D341Med (cell line): ENCODE data around the gene EPB41L5.
"Not testable (repeated sequence)": the region's sequence is repeated elsewhere in the genome, so short reads cannot be mapped to it uniquely, and the experiment has no call there.

Experiments
- DNase-seq: peaks from one replicate; pipeline ENCODE4 v3.0.0; 2012; ENCODE audit warnings: low spot score

EPB41L5 gene

DNA sequence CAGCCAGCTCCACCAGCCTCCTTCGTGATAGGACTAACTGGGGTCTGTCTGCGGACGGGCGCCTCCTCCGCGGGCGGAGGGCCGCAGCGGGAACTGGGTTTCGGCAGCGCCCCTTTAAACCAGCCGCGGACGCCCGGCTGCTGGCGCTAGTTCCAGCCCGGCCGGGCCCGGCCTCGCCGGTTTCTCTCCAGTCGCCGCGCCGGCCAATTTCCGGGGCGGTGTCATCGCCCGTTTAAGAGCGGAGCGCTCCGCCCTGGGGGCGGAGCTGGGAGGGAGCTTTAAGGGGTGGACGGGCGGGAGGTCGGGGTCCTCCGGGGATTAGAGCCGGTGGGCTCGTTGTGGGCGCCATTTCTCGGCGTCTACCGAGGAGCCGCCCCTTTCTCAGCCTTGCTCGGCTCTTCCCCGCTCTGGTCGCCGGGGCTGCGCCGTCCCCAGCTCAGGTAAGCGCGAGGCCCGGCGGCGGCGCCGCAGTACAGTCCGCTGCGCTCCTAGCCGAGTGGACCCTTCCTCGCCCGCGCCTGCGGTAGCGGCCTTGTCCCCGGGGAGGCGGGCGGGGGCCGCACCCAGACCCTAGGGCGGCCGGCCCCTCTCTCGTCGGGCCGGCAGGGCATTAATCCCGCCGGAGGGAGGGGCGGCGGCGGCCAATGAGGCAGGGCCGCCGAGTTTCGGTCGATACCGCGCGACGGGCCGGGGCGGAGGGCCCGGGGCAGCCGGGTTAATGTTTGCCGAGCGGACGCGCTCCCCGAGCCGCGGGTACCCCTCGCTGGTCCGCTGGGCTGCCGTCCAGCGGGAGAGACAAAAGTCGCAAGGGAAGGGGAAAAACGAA lies at the start of gene EPB41L5:
TSS of gene EPB41L5 (plus strand) at position 307 of the 826 bp plus-strand sequence. CDS start 6,008 bp downstream, outside the sequence.
- peak; percentile 94 for DNase-seq

DNA sequence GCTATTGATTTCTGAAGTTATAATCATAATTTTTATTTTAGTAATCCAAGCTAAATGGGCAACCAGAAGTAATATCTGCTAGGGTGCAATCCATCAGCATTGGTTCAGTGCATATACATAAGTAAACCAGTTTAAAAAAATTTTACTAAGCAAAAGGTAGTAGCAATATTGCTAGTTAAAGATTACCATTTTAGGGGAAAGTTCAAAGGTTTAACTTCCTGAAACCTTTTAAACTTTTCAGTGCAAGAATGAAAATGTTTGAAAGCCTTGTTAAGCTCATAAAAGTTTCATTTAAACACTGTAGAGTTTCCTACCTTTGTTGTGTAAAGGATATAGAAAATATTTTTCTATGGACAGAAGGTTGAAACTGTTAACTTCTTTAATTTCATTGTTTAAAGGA lies 31.0 kb upstream of the EPB41L5 start:
- no peak for DNase-seq

GRCh38 chr2:119982506-119982905 lies 30.4 kb upstream of the EPB41L5 start:
- no peak for DNase-seq

DNA sequence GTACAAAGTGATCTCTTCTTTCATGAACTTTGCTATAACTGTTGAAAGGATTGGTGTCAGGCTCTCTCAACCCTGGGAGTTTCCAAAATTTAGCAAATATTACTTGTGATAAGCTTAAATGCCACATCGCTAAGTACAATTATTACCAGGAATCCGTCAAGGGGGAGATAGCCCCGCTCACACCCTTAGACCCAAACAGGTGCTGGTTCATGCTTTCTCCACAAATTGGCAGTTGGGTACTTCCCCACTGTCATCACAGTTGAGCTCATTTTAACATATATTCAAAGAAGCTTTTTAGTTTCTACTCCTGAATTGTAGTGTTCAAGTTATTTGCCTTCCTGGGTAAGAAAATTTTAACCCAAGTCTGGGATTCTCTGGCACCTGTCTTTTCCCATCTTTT lies 29.8 kb upstream of the EPB41L5 start:
- DNase-seq = no peak

DNA sequence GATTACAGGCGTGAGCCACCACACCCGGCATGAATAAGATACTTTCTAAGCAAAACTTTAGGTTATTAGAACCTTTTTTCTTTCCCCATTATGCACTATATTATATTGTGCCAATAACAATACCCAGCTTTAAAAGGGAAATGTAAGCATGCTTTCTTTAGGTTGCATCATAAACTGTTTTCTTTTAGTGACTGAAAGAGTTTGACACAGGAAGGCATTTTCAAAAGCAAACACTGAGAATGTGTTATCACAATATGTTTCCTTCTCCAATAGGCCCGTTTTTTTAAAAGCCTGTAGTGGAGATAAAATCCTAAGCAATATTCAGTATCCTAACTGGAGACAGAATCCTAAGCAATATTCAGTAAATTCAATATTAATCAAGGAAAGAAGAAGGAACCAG lies 16.7 kb upstream of the EPB41L5 start:
- no peak for DNase-seq

- DNase-seq = not testable (repeated sequence)
Observed at GRCh38 chr2:119996896-119997891, 15.7 kb upstream of the EPB41L5 start.

GRCh38 chr2:120001471-120001870 lies 11.4 kb upstream of the EPB41L5 start:
- no peak for DNase-seq

DNA sequence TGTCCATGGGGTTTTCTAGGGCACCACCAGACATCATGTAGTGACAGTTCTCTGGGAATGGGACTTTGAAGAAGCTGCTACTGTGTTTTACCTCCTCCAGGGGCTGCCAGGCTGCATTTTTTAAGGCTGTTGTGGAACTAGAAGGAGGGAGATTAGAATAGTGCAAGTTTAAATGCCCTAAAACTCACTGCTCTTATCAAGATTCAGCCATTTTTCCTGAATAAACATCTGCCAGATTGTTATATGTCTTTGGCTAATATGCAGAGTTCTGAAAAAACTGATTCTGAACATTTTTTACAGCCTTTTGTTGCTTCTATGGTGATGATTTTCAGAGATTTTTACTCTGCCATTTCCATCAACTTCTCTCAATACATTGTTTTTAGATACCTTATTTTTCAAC lies 8.6 kb upstream of the EPB41L5 start:
- no peak for DNase-seq

DNA sequence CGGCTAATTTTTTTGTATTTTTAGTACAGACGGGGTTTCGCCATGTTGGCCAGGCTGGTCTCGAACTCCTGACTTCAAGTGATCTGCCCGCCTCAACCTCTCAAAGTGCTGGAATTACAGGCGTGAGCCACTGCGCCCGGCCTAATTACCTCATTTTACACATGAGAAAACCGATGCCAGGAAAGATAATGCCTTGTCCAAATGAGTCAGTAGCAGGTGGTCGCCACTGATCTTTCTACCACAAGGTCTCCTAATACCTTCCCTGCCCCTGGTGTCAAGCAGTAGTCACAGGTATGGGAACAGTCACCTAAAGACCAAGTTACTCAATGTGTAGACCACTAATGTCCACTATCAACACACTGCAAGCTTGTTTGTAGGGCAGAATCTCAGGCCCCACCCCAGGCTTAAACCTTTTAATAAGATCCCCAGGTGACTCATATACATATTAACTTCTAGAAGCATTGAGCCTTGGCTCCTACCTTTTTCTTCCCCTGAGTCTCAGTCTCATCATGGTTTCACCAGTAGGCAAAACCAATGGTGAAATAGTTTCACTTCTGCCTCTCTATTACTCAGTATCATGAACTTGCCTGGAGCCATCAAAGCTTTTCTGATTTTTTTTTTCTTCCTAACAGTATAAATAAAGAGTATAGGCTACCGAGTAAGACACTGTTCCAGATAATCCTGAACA lies 6.9 kb upstream of the EPB41L5 start:
- no peak for DNase-seq

DNA sequence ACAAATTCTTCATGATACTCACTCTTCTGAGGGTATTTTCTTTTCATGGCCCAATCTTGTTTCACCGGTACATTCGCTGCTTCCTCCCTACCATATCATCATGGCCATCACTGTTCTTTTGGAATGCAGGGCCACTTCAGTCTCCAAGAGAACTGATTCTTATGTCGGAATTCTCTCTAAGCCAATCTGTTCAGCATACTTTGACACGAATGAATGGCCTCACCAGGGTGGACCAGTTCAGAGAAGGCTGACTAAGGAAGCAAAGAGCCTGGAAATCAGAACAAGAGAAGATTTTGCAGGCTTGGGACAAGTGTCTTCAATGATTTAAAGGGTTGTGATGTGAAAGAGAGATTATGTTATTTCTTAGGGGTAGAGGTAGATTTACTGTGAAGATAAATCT lies 5.0 kb upstream of the EPB41L5 start:
- no peak for DNase-seq

GRCh38 chr2:120012363-120012762 lies 514 bp upstream of the EPB41L5 start:
- peak; percentile 21 for DNase-seq

- DNase-seq = no peak
Observed at GRCh38 chr2:120013597-120014223, 833 bp downstream of the EPB41L5 start.

DNA sequence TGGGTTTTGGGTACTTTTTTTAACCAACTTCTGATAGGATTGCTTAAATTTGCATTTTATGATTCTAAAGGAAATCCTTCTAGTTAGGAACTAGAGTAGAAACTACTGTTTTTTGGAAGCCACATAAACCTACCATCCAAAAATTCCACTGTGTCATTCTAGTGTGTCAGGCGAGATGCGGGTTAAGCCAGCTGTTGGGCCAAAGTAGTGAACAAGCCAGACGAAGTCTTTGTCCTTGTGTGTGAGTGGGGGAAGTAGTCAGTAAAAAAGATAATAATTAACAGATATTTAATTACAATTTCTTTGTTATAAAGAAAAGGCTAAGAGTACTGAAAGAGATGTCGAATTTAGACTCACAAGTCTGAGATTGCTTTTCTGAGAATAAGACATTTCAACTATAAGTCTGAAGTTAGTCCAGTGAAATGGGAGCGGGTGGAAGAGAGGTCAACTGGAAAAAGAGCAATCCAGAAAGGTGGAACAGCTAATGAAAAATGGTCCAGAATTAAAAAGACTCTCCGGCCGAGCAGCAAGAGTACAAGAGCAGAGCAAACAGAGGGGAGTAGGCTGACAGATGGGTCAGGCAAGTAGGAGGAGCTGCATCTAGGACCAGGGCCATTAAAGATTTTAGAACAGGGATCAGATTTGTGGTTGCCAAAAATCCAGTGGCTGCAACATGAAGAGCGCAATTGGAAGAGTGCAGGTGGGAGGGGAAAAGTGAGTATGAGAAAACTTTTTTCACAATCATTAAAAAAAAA lies 1.5 kb downstream of the EPB41L5 start:
- DNase-seq = peak; percentile 49

GRCh38 chr2:120016800-120017199 lies 3.9 kb downstream of the EPB41L5 start:
- no peak for DNase-seq

- no peak for DNase-seq
Observed at GRCh38 chr2:120017201-120017600, 4.3 kb downstream of the EPB41L5 start.

DNA sequence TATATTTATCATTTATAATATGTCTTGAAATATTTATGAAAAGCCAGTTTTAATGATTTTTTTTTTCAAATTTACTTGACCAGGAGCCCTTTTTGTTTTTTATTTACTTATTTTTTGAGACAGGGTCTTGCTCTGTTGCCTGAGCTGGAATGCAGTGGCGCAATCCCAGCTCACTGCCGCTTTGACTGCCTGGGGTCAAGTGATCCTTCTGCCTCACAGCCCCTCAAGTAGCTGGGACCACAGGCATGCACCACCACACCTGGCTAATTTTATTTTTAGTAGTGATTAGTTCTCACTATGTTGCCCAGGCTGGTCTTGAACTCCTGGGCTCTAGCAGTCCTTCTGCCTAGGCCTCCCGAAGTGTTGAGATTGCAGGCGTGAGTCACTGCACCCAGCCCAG lies 5.7 kb downstream of the EPB41L5 start:
- DNase-seq = no peak

DNA sequence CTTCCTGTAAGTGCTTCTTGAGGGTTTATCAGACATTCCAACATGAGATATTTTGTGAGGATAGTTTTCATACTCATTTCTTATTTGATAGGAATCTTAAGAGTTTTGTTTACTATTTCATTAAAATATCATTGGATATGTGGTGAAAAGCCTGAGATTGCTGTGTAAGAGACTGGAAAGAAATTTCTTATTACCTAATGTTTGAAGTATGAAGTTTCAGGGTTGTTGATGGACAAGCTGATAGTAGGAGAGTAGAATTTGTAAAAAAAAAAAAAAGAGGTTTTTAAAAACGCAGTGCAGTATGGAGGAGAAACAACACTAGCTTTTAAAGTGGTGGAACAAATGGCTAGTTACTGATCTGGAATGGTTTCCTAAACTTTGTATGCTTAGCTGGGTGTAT lies 7.7 kb downstream of the EPB41L5 start:
- no peak for DNase-seq

GRCh38 chr2:120022505-120022904 lies 9.6 kb downstream of the EPB41L5 start:
- DNase-seq = not testable (repeated sequence)

DNA sequence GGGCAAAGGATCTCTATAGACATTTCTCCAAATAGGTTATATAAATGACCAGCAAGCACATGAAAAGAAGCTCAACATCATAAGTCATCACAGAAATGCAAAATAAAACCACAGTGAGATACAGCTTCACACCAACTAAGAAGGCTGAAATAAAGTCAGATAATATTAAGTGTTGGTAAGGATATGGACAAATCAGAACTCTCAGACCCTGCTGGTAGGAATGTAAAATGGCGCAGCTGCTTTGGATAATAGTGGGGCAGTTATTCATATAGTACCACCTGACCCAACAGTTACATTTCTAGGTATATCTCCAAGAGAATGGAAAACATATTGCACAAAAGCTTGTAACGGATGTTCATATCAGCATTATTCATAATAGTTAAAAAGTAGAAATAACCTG lies 14.0 kb downstream of the EPB41L5 start:
- DNase-seq = no peak

DNA sequence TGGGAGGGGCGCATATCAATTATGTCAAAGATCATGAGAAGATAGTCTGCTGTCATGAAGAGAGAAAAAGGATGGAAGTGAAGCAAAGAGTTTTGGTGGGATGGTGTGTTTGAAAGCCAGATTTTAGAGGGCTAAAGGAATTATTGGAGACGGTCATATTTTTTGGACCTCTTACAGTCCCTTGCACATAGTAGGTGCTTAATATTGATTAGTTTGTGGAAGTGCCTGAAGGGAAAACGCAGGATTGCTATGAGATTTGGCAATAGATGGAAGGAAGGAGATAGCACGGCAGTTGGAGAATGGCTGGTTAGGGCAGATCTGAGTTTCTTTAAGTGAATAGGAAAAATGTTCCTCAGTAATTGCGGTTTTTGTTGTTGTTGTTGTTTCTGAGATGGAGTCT lies 15.9 kb downstream of the EPB41L5 start:
- no peak for DNase-seq
